Measurements from ENCODE around the gene EARS2.

DNA sequence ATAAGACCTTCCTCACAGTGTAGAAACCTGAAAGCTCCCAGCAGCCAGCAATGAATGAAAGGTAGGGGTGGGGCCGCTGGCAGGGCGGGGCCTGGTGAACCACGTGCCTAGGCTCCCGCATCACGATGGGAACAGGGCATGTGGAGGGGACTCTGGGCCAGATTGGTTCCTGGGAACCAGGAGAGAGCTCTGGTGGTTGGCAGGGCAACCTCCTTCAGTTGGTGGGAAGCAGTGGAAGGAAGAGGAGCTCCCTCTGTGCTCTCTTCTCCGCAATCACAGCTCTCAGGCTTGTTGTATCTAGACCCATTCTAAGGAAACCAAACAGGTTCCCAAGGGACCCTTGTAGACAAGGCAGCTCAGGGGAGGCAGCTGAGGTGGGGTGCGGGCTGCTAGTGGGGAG, 57.3 kb downstream of the EARS2 start:
- TF ChIP-seq, protein P1, sequence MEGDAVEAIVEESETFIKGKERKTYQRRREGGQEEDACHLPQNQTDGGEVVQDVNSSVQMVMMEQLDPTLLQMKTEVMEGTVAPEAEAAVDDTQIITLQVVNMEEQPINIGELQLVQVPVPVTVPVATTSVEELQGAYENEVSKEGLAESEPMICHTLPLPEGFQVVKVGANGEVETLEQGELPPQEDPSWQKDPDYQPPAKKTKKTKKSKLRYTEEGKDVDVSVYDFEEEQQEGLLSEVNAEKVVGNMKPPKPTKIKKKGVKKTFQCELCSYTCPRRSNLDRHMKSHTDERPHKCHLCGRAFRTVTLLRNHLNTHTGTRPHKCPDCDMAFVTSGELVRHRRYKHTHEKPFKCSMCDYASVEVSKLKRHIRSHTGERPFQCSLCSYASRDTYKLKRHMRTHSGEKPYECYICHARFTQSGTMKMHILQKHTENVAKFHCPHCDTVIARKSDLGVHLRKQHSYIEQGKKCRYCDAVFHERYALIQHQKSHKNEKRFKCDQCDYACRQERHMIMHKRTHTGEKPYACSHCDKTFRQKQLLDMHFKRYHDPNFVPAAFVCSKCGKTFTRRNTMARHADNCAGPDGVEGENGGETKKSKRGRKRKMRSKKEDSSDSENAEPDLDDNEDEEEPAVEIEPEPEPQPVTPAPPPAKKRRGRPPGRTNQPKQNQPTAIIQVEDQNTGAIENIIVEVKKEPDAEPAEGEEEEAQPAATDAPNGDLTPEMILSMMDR (IDR thresholded peaks at IDR 0.05; ENCODE audit: low read length) = no peak
- no peak for TF ChIP-seq EZH2 (IDR thresholded peaks at IDR 0.05; ENCODE audit: borderline replicate concordance, low read length)

Data from OCI-LY1 (cell line).